HG03442 (cell line): Measurements from ENCODE around the gene HUS1.
A peak's percentile ranks its signal among the peaks of the same experiment; 100 is the strongest.
"Not testable (repeated sequence)": the region's sequence is repeated elsewhere in the genome, so short reads cannot be mapped to it uniquely, and the experiment has no call there.

Experiments
- ATAC-seq: cut with Tn5 transposase; IDR thresholded peaks from one replicate; pipeline ENCODE4 v1.9.1; 2021; ENCODE audit warnings: mild to moderate bottlenecking, moderate library complexity; ENCODE audit not compliant: unreplicated experiment

The HUS1 gene

GRCh38 chr7:47945261-47946015 lies 34.0 kb downstream of the HUS1 start:
- no peak for ATAC-seq

GRCh38 chr7:47944536-47945260 lies 34.7 kb downstream of the HUS1 start:
- ATAC-seq = no peak

GRCh38 chr7:47943676-47944474 lies 35.5 kb downstream of the HUS1 start:
- no peak for ATAC-seq

GRCh38 chr7:47942651-47943050 lies 36.8 kb downstream of the HUS1 start:
- ATAC-seq = not testable (repeated sequence)

GRCh38 chr7:47942132-47942531 lies 37.3 kb downstream of the HUS1 start:
- no peak for ATAC-seq

- no peak for ATAC-seq
Observed at GRCh38 chr7:47941136-47941844, 38.1 kb downstream of the HUS1 start.

GRCh38 chr7:47940088-47941013 lies 39.1 kb downstream of the HUS1 start:
- no peak for ATAC-seq

GRCh38 chr7:47939425-47940036 lies 39.9 kb downstream of the HUS1 start:
- ATAC-seq = no peak

GRCh38 chr7:47938574-47939165 lies 40.7 kb downstream of the HUS1 start:
- ATAC-seq = no peak

- ATAC-seq = peak; percentile 38
Observed at GRCh38 chr7:47937711-47938573, 41.5 kb downstream of the HUS1 start.

GRCh38 chr7:47937065-47937687 lies 42.2 kb downstream of the HUS1 start:
- peak; percentile 96 for ATAC-seq

- ATAC-seq = no peak
Observed at GRCh38 chr7:47936323-47936722, 43.1 kb downstream of the HUS1 start.

- ATAC-seq = no peak
Observed at GRCh38 chr7:47935336-47935735, 44.1 kb downstream of the HUS1 start.

GRCh38 chr7:47934831-47935230 lies 44.6 kb downstream of the HUS1 start:
- ATAC-seq = no peak

- no peak for ATAC-seq
Observed at GRCh38 chr7:47933215-47933614, 46.2 kb downstream of the HUS1 start.

GRCh38 chr7:47932466-47933037 lies 46.9 kb downstream of the HUS1 start:
- ATAC-seq = no peak

GRCh38 chr7:47932016-47932415 lies 47.4 kb downstream of the HUS1 start:
- ATAC-seq = no peak
